Progenitor cell of endocrine pancreas (in vitro differentiated cells): ENCODE data around the gene TMEM63A. TPM values are rescaled to one million over a fixed set of nuclear protein-coding genes. Genes with fewer than 3 reads are reported as not detected.

Source experiments
- DNase-seq: peaks from one replicate; pipeline ENCODE4 v3.0.0; 2021; ENCODE audit warnings: low spot score; ENCODE audit not compliant: unreplicated experiment
- H3K27ac Mint-ChIP-seq: 2 replicates; pipeline ENCODE4 v1.8.0; 2021; ENCODE audit warnings: mild to moderate bottlenecking, moderate library complexity, mixed read lengths
- H3K27me3 Mint-ChIP-seq: 2 replicates; pipeline ENCODE4 v1.8.0; 2021; ENCODE audit warnings: mixed read lengths
- H3K36me3 Mint-ChIP-seq: 2 replicates; pipeline ENCODE4 v1.8.0; 2022; ENCODE audit warnings: mixed read lengths; ENCODE audit not compliant: insufficient read depth
- H3K4me1 Mint-ChIP-seq: 2 replicates; pipeline ENCODE4 v1.8.0; 2021; ENCODE audit warnings: low read depth, mixed read lengths
- H3K4me3 Mint-ChIP-seq: 2 replicates; pipeline ENCODE4 v1.8.0; 2021; ENCODE audit warnings: low read depth, mild to moderate bottlenecking, moderate library complexity, mixed read lengths
- H3K9me3 Mint-ChIP-seq: 2 replicates; pipeline ENCODE4 v1.8.0; 2021; ENCODE audit warnings: low read depth, mixed read lengths
- CTCF ChIP-seq: fragments of 200-600 bp; sonication (generic); IDR thresholded peaks from one replicate; pipeline ENCODE4 v1.5.0; 2021; ENCODE audit warnings: antibody characterized with exemption, mild to moderate bottlenecking; ENCODE audit not compliant: unreplicated experiment
- total RNA-seq: library from RNA; stranded (reverse); gene quantifications from 2 replicates; pipeline ENCODE4 v1.2.1, GENCODE V29; 2021

Gene TMEM63A
- total RNA-seq, 1 donor from 2014 or later = 246 TPM

GRCh38 chr1:225830841-225831240, 51.3 kb downstream of the TMEM63A start:
- peaks cover 6% of the 10 kb centered on the region for H3K4me1 Mint-ChIP-seq
- TF ChIP-seq CTCF = no peak
- H3K27ac Mint-ChIP-seq = no peak overlapping the region
- peaks cover 19% of the 10 kb centered on the region for H3K36me3 Mint-ChIP-seq
- H3K27me3 Mint-ChIP-seq = no peaks in the 10 kb centered on the region
- H3K4me3 Mint-ChIP-seq = no peak overlapping the region
- no peaks in the 10 kb centered on the region for H3K9me3 Mint-ChIP-seq
- no peak for DNase-seq

DNA sequence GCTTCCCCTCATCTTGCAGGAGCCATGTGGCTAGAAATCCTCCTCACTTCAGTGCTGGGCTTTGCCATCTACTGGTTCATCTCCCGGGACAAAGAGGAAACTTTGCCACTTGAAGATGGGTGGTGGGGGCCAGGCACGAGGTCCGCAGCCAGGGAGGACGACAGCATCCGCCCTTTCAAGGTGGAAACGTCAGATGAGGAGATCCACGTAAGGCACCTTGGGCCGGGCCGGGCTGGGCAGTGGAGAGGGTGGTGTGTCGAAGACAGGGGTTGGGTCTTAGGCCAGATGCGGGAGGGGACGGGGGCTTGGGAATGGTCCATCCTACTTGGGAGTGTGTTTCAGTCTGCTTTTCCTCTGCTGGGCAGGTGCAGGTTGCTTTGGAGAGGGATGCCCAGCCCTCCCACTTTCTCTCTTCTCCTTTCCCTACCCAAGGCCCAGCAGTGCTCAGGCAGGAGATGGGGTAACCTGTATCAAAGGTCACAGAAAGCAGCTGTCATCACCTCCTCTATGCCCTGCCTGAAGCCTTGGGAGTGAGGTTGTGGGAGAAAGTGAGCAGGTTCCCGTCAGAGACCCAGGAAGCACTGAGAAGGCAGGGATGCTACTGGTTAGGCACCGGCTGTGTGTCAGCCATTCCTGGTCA, 53.4 kb downstream of the TMEM63A start:
- Mint-ChIP-seq H3K36me3 (peaks cover 17% of the 10 kb centered on the region), H3K4me1 (peaks cover 25% of the 10 kb centered on the region), H3K27me3 (no peaks in the 10 kb centered on the region), H3K4me3 (no peak overlapping the region), H3K27ac (no peak overlapping the region), H3K9me3 (no peaks in the 10 kb centered on the region)
- DNase-seq = no peak
- no peak for TF ChIP-seq CTCF

GRCh38 chr1:225827076-225827475, 55.1 kb downstream of the TMEM63A start:
- no peak overlapping the region for H3K27ac Mint-ChIP-seq
- H3K36me3 Mint-ChIP-seq = peaks cover 13% of the 10 kb centered on the region
- no peaks in the 10 kb centered on the region for H3K9me3 Mint-ChIP-seq
- TF ChIP-seq CTCF = no peak
- H3K4me1 Mint-ChIP-seq = peaks cover 25% of the 10 kb centered on the region
- DNase-seq = no peak
- no peak overlapping the region for H3K4me3 Mint-ChIP-seq
- H3K27me3 Mint-ChIP-seq = no peaks in the 10 kb centered on the region

- Mint-ChIP-seq H3K36me3 (peaks cover 8% of the 10 kb centered on the region), H3K4me1 (peaks cover 28% of the 10 kb centered on the region), H3K27me3 (no peaks in the 10 kb centered on the region), H3K9me3 (no peaks in the 10 kb centered on the region), H3K27ac (no peak overlapping the region), H3K4me3 (no peak overlapping the region)
- TF ChIP-seq CTCF = no peak
- DNase-seq = no peak
Observed at GRCh38 chr1:225825607-225826007, 56.6 kb downstream of the TMEM63A start.

DNA sequence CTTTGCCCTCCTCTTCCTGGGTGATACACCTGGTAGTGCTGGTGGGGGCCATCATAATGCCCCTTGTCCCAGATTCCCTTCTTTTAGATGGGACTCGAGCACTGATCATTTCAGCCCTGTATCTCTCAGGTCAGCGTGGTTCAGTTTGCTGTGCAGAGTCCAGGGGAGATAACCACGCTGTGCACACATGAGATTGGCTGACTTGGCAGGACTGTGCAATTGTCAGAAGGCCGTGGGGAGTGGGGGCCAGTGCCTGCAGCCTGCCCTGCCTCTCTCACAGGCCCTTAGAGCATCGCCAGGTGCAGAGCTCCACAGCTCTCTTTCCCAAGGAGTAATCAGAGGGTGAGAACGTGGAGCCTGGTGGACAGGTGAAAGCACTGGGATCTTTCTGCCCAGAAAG, 57.1 kb downstream of the TMEM63A start:
- peak overlapping the region; percentile 74 for H3K27ac Mint-ChIP-seq
- no peak for TF ChIP-seq CTCF
- H3K27me3 Mint-ChIP-seq = no peaks in the 10 kb centered on the region
- H3K36me3 Mint-ChIP-seq = peaks cover 9% of the 10 kb centered on the region
- no peaks in the 10 kb centered on the region for H3K9me3 Mint-ChIP-seq
- DNase-seq = no peak
- H3K4me1 Mint-ChIP-seq = peaks cover 32% of the 10 kb centered on the region
- peak overlapping the region; percentile 8 for H3K4me3 Mint-ChIP-seq
